NOMO-1 treated with dmso at 0.1 percent for 144 hours (cell line): ENCODE data around the gene TNFRSF18.

ENCODE experiments used
- DNase-seq: peaks from one replicate; lab custom pipeline; 2025; ENCODE audit not compliant: unreplicated experiment; lab: John Stamatoyannopoulos, UW

TNFRSF18 gene

DNA sequence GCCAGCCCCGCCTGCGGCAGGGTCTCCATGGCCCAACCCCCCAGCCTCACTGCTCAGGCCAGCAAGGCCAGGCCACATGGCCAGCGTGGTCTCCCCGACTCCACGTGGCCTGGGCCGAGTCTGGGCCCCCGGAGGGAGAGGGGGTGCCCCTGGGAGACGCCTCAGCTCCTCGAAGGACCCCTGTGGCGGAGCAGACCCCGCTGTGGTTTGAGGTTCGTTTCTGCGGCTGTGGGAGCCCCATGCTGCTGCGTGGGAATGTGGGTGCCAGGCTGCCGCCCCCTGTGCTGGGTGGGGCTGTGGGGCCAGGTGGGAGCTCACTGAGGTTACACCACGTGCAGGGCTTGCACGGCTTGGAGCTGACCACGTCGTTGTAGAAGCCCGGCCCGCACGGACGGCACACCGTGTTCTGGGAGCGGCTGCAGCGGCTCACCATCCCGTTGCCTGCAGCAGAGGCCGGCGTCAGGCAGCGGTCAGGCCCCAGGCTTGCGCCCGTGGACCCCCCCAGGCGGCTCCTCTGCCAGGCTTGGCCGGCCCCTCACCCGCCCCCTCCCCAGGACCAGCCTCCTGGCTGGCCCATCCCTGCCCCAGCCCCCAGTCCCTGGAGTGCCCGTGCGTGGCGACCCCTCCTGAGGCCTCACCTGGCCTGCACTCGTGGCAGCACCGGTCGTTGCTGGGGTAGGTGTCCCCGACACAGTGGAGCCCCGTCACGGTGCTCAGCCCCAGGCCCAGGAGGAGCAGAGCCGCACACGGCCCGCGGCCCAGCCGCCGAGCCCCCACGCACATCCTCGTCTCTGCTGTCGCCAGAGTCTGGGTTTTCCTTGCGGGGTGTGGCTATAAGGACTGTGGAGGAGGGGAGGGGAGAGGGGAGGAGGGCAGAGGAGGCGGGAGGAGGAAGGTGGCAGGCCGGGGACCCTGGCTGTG, 7.2 kb upstream of the TNFRSF18 start, which contains the start of gene TNFRSF4:
Gene TNFRSF4 (minus strand): TSS at position 809 of the 921 bp plus-strand sequence. CDS start 26 bp downstream, at position 783.
- DNase-seq: no peak

DNA sequence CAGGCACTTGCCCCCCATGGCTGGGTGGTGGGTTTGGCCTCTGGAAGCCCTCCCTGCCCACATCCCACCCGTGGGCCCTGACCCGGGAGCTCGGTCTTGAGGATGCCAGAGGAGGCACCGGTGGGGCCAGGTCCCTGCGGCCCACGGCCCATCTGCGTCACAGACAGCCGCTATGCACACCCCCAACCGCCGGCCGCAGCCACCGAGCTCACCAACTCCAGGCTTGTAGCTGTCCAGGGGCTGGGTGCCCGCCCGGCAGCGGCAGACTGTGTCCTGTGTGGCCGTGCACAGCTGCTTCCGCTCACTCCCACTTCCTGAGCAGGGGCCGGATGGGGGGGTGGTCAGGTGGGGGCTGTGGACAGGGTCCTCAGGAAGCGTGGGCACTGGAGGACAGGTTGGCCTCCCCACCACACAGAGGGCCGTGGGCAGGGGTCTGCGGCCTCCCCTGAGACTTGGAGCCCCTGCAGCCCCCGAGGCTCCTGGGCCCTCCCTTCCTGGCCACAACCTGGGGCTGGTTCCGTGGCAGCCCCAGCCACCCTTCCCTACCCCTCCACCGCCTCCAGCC, 6.5 kb upstream of the TNFRSF18 start:
- no peak for DNase-seq

DNA sequence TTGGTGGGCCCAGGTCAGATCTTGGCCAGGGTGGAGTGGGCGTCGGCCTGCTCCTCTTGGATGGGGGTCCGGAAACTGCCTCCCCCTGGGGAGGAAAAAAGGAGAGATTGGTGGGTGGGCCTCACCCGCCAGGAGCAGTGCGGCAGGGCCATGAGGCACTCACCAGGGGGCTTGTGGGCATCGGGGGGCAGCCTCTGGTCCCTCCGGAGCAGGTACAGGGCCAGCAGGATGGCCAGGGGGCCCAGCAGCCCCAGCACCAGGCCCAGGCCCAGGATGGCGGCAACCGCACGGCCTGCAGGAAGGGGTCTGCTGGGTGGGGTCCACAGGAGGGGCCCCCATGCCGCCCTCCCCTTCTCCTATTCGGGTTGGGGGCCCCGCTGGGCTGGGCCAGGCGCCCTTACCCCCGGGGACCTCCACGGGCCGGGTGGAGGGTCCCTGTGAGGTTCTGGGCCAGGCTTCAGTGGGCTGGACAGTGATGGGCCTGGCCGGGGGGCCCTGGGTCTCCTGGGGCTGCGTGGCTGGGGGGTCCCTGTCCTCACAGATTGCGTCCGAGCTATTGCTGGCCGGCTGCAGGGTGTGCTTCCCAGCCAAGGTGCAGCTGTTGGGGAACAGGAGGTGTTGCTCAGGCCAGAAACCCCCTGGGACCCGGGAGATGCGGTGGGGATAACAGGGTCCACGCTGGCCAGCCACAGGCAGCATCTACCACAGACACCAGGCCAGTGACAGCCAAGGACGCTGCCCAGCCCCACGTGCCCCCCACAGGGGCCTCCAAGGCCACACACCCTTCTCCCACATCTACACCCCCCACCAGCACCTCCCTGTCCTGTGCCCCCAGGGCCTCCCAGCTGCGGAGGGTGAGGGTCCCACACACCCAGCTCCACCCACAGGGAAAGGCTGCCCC, 5.4 kb upstream of the TNFRSF18 start:
- DNase-seq: no peak

DNA sequence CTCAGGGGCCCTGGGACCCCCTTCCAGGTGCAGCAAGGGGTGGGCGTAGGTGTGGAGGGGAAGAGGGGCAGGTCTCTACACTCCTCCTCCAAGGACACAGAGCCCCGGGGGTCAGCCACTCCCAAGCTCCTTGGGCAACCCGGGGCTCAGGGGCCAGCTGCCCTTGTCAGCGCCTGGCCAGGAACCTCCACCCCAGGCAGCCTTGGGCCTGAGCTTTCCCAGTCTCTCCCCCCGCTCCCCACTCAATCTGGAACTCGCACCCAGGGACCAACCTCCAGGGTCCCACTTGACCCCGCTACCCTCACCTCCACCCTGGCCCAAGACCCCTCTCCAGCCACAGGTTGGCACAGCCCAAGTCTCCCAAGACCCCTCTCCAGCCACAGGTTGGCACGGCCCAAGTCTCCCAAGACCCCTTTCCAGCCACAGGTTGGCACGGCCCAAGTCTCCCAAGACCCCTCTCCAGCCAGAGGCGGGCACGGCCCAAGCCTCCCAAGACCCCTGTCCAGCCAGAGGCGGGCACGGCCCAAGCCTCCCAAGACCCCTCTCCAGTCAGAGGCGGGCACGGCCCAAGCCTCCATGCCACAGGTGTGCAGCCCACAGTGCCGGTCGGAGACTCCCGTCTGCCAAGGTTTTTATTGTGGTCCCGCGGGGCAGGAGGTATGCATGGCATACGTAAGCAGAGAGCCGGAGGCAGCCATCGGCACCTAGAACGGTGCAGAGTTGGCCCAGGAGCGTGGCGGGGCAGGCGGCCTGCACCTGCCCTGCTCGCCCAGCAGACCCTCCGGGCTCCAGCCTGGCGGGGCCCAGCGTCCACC, 4.5 kb upstream of the TNFRSF18 start:
- DNase-seq: no peak

DNA sequence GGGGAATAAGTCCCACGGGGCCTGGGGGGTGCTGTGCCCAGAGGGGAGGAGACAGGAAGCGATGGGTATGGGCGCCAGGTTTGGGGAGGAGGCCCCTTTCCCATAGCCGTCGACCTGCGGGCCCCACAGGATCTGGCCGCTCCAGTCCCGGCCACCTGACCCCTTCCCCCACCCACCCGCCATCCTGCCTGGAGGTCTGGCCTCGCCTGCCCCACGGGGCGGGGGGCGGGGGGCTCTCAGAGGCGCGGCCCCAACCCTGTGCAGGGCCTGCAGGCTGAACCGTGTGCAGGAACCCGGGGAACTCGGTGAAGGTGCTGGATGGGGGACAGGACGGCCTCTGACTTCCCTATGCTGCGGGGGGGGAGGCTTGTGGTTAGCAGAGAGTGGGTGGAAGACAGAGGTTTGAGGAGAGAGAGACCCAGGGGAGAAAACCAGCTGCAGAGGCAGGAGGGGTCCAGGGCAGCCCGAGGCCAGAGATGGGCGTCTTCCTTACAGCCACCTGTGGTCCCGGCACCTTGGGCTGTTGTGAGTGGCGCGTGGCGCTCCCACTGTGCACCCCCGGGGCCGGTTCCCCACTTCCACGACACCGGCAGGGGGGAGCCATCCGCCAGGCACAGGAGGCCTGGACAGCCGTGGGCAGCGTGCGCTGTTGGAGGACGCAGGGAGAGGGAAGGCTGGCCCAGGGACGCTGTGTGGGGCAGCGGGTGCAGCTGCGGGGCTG, 2.5 kb upstream of the TNFRSF18 start:
- peak; percentile 9 for DNase-seq

DNA sequence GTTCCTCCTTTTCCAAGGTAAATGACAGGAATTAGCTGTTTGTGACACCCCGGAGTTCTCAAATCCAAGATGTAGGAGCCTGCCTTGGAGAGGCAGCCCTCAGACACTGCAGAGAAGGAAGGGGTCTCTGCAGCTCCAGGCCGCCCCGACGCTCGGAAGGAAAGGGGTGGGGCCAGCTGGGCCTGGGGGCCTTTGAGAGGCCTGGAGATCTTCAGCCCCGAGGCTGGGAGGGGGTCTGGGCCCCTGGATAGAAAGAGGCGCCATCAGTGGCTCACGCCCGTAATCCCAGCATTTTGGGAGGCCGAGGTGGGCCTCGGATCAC, 1.1 kb upstream of the TNFRSF18 start:
- DNase-seq: no peak

DNA sequence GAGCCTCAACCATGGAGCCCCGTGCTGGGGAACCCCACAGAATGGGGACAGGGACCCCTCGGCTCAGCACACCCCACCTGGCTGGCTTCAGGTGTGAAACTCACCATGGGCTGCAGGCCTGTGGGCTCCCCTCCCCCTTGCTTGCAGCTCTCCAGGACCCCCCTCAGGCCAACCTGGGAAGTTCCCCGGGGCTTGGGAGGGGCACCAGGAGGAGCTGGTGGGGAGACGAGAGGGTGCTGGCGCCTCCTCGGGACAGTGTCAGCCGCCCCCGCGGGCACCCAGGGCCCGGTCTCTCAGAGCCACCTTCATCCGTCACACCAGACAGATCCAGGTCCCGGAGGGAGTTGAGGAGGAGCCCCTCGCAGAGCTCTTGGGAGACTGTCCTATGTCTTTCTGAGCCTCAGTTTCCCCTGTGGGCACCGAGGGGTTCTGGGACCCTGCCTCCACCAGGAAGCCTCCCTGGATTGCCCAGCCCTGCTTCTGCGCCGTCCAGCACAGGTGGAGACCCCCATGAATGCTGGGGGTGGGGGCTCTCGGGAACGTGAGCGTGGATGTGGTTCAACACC, 657 bp upstream of the TNFRSF18 start:
- DNase-seq: no peak

DNA sequence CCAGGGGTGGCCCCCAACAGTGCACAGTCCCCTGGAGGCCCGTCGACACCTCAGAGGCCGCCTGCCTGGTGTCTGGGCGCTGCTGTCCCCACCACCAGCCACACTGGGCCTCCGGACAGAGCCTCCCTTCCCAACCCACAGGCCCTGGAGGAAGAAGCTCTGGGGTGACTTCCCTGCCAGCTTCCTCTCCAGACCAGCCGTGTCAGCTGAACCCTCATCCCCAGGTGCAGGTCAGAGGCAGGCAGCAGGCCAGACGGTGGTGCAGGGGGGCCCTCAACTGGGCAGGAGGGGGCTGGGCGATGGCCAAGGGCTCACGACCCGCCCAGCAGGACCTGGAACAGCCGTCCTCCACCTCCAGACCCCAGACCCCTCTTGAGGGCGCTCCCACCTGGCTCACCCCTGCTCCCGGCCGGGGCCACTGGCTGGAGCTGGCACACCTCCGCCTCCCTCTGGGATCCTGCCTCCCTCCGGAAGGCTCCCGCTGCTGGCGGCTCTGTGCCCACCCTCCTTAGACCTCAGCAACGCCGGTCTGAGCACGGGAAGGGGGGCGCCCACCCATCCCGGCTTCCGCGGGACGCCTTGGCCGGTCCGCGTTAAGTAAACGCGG, 520 bp downstream of the TNFRSF18 start:
- no peak for DNase-seq

DNA sequence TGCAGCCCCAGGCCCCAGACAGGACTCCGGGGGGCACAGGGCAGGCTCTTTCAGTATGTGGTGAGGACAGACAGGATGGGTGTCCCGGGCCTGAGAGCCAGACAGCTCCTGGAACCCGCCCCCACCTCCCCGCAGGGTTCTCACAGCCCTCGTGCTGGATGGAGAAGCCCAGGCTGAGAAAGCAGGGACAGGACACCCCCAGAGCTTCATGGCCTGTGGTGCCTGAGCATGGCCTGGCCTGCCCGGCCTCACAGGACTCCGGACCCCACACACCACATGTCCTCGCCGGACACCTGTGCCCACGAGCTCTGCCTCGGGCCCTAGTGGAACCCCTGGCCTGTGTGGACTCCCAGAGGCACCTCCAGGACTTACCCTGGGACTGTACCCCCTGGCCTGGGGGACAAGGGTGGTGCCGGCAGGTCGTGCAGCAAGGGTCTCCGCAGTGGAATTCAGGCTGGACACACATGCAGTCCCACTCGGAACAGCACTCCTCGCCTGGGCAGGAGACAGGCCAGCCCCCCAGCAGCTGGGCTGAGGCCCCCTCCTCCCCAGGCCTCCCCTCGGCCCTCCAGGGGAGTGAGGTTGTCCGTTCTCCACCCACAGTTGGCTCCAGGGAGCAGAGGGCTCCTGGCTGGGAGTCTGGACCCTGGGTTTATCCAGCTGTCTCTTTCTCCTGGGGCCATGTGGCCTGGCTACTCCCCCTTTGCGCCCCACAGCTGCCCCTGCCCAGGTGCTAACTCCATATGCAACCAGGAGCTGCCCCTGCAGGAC, 1.2 kb downstream of the TNFRSF18 start:
- DNase-seq: no peak

DNA sequence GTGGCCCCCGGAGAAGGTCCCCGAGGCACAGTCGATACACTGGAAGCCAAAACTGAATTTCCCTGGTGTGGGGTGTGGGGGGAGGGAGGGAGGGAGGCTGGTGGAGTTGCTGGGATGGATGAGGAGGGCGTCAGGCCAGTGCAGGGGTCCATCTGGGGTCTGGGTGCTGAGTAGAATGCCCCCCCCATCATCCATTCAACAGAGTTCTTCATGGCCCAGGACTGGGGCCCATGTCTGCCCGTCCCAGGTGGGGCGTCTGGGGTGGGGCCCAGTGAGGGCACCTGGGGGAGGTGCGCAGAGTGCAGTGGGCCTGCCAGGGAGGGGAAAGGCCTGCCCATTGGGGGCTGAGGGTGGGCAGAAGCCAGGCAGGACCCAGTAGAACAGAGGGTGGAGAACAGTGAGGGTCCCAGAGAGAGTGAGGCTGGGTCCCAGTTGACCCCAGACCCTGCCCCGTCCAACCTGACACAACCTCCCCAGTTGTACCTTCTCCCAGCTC, 1.9 kb downstream of the TNFRSF18 start:
- DNase-seq: no peak

DNA sequence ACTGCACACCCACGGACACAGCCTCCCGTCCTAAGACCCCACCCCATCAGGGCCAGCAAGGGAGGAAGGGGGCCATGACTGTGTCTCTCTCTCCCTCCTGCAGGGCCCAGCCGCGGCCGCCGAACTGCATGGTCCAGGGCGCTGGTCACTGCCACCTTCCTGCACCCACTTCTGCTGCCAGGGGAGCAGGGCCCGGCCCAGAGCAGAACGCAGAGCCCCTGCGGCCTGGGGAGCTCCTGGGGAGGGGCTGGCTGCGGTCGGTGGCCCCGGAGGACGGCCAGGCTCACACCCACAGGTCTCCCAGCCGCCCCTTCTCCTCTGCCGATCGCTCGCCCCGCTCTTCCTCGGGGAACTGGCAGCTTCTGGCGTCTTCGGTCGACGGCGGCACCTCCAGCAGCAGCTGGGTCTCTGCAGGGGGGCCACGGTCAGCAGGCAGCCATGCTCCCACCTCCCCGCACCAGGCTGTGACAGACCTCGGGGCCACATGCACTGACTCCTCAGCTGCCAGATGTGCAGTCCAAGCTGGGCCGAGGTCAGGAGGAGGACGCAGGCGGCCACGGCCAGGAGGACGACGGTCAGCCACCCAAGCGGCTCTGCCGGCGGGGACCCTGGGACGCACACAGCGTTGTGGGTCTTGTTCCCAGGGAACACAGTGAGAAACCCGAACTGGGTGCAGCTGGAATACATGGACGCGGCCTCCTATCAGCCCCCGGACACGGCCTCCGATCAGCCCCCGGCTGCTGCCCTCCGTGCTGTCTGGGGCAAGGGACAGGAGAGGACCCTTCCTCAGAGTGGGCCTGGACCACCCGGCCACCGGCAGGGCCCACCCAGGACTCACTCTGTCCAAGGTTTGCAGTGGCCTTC, 2.6 kb downstream of the TNFRSF18 start:
- no peak for DNase-seq

DNA sequence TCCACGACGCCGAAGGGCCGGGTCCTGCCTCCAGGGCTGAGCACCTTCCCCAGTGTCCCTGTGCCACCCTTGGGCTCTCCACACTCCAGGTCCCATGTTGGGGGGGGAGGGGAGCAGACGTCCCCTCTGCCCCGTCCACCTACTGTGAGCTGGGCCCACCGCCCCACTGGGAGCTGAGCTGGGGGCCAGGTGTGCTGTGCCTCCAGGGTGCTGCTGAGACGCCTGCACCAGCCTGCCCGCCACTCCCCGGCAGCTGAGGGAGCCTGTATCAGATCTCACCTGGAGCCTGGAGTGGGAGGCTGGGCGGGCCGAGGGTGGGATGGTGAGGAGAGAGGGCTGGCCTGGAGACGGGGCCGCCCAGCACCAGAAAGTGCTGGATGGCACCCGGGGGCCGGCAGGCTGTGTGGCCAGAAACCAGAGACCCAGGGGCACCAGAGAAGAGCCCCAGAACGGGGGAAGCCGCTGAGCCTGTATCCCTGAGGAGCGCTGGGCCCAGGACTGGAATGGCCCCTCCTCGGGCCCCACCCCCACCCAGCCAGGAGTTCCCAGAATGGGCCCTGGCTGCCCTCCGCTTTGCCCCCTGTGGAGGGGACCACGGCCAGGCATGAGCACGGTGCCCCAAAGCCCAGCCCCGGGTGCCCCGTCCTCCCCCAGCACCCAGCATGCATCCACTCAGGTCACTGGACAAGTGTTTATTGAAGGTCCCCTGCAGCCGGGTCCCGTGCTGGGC, 3.4 kb downstream of the TNFRSF18 start:
- DNase-seq: no peak

DNA sequence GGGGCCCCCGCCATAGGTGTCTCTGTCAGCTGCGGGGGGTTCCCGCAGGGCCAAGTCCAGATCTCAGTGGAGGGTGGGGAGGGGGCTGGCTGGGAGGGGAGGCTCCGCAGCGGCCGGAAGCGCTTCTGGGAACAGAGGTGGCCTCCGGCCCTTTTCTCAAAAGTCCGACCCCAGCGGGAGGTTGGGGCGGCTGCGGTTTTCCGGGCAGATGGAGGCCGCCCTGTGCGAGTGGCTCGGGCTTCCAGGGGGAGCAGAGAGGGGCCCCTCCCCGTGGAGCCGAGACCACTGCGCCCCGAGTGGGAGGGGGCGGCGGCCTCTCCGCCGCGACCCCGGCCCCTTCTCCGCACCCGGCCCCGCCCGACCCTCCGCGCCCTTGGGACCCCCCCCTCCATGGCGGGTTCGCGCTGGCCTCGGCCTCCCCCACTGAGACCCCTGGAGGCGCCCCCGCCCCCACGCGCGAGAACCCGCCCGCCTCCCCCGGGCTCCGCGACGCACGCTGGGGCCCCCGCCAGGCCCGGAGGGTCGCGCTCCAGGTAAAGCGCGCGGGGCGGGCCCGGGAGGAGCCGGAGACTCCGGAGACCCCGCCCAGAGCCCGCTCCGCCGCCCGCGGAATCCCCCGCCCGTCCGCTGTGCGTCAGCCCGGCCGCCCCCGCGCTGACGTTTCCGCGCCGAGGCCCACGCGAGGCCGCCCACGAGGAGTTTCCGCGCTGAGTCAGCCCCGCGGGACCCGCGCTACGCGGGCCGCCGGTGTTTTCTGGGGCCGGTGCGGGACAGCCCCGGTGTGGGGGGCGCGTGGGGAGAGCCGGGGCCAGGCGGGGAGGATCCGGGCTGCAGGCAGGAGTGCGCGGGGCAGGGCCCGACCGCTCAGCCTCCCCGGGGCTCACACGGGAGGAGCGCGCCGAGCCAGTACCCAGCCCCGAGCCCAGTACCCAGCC, 5.2 kb downstream of the TNFRSF18 start:
- DNase-seq: no peak

DNA sequence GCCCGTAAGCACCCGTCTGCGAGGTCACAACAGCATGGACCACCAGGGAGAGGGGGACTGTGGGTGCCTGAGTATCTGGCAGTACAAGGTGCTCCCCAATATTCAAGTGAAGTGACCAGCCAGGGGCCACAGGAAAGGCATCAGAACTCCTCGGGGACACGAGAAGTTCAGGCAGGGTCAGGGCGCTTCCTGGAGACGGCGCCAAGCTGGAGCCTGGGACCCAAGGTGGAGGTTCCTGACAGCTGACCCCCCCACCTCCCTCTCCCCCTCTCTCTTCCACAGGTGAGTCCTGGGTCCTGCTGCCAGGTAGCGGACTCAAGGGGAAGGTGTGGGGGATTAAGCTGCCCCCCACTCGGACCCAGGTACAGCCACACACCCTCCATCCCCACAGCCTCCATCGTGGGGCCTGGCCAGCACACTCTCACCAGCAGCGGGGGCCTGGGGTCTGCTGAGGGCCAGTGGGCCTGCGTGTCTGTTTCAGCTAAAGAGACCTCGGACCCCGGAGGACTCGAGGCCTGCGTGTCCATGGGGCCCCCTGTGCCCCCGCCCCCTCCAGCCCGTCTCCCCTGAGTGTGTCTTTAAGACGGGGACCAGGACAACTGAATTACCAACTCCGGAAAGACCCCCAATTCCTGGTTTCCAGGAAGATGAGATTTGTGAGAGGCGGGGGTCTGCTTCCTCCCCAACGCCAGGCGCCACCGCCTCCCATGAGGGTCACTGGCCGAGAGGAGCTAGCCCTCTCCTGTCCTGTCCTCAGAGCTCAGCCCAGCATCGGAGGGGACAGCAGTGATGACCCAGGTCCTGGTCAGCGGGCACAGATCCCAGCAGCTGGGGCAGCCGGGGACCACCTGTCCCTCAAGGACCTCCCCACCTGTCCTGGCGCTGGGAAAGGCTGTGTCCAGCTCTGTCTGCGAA, 6.2 kb downstream of the TNFRSF18 start:
- DNase-seq: no peak
